ENCODE measurements around the gene ZNF844.

DNA sequence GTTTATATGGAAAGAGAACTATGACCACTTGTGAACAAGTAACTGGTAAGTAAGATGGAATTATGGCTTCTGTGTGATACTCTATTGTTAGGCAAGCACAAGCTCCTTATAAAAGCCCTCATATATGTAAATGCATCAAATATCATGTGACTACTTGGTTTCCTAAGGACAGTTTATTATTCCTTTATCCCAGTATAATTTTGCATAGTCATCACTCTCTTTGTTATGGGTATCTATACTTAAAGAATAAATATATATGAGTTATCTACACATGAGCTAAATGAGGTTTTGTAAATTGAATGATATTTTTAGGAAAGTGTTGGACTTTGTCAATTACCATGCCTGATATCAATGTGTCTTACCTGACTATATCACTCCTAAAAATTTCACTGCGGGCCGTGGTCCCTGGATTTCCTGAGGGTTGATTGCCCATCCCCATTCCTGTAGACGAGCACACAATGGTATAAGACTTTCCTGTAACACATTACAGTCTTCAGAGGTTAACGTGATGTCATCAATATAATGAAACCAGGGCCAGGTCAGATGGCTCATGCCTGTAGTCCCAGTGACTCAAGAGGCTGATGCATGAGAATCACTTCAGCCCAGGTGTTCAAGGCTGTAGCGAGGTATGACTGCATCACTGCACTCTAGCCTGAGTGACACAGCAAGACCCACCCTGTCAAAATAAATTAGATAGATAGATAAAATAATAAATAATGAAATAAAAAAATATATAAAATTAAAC is 20.7 kb downstream of the ZNF844 start:
- TF ChIP-seq POLR2AphosphoS5 (IDR thresholded peaks at IDR 0.05) (no peak), EP300 (conservative IDR thresholded peaks at IDR 0.05; ENCODE audit: poor library complexity, severe bottlenecking) (no peak), EZH2 (IDR thresholded peaks at IDR 0.05; ENCODE audit: borderline replicate concordance, insufficient read depth, low read length, poor library complexity, severe bottlenecking) (no peak), MXI1 (conservative IDR thresholded peaks at IDR 0.05; ENCODE audit: poor library complexity, severe bottlenecking) (no peak)
- TF ChIP-seq, protein P1, sequence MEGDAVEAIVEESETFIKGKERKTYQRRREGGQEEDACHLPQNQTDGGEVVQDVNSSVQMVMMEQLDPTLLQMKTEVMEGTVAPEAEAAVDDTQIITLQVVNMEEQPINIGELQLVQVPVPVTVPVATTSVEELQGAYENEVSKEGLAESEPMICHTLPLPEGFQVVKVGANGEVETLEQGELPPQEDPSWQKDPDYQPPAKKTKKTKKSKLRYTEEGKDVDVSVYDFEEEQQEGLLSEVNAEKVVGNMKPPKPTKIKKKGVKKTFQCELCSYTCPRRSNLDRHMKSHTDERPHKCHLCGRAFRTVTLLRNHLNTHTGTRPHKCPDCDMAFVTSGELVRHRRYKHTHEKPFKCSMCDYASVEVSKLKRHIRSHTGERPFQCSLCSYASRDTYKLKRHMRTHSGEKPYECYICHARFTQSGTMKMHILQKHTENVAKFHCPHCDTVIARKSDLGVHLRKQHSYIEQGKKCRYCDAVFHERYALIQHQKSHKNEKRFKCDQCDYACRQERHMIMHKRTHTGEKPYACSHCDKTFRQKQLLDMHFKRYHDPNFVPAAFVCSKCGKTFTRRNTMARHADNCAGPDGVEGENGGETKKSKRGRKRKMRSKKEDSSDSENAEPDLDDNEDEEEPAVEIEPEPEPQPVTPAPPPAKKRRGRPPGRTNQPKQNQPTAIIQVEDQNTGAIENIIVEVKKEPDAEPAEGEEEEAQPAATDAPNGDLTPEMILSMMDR (IDR thresholded peaks at IDR 0.05; ENCODE audit: poor library complexity, severe bottlenecking) = no peak
- TF ChIP-seq, protein P2, sequence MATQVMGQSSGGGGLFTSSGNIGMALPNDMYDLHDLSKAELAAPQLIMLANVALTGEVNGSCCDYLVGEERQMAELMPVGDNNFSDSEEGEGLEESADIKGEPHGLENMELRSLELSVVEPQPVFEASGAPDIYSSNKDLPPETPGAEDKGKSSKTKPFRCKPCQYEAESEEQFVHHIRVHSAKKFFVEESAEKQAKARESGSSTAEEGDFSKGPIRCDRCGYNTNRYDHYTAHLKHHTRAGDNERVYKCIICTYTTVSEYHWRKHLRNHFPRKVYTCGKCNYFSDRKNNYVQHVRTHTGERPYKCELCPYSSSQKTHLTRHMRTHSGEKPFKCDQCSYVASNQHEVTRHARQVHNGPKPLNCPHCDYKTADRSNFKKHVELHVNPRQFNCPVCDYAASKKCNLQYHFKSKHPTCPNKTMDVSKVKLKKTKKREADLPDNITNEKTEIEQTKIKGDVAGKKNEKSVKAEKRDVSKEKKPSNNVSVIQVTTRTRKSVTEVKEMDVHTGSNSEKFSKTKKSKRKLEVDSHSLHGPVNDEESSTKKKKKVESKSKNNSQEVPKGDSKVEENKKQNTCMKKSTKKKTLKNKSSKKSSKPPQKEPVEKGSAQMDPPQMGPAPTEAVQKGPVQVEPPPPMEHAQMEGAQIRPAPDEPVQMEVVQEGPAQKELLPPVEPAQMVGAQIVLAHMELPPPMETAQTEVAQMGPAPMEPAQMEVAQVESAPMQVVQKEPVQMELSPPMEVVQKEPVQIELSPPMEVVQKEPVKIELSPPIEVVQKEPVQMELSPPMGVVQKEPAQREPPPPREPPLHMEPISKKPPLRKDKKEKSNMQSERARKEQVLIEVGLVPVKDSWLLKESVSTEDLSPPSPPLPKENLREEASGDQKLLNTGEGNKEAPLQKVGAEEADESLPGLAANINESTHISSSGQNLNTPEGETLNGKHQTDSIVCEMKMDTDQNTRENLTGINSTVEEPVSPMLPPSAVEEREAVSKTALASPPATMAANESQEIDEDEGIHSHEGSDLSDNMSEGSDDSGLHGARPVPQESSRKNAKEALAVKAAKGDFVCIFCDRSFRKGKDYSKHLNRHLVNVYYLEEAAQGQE (IDR thresholded peaks at IDR 0.05; ENCODE audit: borderline replicate concordance) = no peak

All from neural cell (in vitro differentiated cells).